ENCODE results near the gene NFATC3. TPM values are rescaled to one million over a fixed set of nuclear protein-coding genes. Genes with fewer than 3 reads are reported as not detected.

Gene NFATC3
- total RNA-seq (ENCODE audit: low replicate concordance), result 34.2 and 43.1 TPM in 2 replicates

DNA sequence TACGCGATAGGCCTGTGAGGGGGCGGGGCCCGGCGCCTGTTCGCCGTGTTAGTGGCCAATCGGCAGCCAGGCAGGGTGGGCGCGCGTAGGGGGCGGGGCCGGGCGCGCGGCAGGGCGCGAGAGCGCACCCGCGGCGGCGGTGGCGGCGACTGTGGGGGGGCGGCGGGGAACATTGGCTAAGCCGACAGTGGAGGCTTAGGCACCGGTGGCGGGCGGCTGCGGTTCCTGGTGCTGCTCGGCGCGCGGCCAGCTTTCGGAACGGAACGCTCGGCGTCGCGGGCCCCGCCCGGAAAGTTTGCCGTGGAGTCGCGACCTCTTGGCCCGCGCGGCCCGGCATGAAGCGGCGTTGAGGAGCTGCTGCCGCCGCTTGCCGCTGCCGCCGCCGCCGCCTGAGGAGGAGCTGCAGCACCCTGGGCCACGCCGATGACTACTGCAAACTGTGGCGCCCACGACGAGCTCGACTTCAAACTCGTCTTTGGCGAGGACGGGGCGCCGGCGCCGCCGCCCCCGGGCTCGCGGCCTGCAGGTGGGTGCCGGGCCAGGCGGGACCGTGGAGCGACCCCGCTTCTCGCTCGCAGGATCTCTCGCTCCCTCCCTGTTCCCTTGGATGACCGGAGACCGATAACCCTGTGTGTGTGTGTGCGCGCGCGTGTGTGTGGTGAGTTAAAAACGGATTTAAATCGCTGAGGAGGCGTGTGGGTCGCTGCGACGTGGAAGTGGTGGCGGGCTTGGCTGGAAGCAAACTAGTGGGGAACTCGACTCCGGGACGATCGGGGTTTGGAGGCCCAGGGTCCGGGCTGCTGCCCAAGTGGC is at the start of gene NFATC3:
Gene NFATC3, plus strand, starts transcription at position 112 of the 813 bp plus-strand sequence. Its CDS starts 312 bp downstream, at position 424.
- H3K4me1 ChIP-seq, result peaks cover 21% of the 10 kb centered on the region
- Mint-ChIP-seq H3K36me3 (no peaks in the 10 kb centered on the region), H3K9me3 (no peaks in the 10 kb centered on the region), H3K4me1 (peaks cover 23% of the 10 kb centered on the region), H3K27me3 (ENCODE audit: insufficient read depth, low read depth) (peaks cover 3% of the 10 kb centered on the region), H3K27ac (peak within 1 kb of the TSS; percentile 98), H3K4me3 (peak within 1 kb of the TSS; percentile 100)
- H3K4me3 ChIP-seq, result peak within 1 kb of the TSS; percentile 98
- peaks cover 38% of the 10 kb centered on the region for H4K20me1 ChIP-seq (ENCODE audit: low read depth)
- TF ChIP-seq, protein P1, sequence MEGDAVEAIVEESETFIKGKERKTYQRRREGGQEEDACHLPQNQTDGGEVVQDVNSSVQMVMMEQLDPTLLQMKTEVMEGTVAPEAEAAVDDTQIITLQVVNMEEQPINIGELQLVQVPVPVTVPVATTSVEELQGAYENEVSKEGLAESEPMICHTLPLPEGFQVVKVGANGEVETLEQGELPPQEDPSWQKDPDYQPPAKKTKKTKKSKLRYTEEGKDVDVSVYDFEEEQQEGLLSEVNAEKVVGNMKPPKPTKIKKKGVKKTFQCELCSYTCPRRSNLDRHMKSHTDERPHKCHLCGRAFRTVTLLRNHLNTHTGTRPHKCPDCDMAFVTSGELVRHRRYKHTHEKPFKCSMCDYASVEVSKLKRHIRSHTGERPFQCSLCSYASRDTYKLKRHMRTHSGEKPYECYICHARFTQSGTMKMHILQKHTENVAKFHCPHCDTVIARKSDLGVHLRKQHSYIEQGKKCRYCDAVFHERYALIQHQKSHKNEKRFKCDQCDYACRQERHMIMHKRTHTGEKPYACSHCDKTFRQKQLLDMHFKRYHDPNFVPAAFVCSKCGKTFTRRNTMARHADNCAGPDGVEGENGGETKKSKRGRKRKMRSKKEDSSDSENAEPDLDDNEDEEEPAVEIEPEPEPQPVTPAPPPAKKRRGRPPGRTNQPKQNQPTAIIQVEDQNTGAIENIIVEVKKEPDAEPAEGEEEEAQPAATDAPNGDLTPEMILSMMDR (IDR thresholded peaks at IDR 0.05), result no peak
- TF ChIP-seq EZH2 (IDR thresholded peaks at IDR 0.05) (no peak), EZH2phosphoT487 (IDR thresholded peaks at IDR 0.05) (no peak)
- peaks cover 30% of the 10 kb centered on the region for H3F3A ChIP-seq (ENCODE audit: low read depth)
- no peaks in the 10 kb centered on the region for H3K27me3 ChIP-seq
- H3K4me2 ChIP-seq, result peak within 1 kb of the TSS; percentile 81
- H3K36me3 ChIP-seq, result no peaks in the 10 kb centered on the region
- H3K27ac ChIP-seq, result peak within 1 kb of the TSS; percentile 87
- peak within 1 kb of the TSS; percentile 55 for H2AFZ ChIP-seq (replicated peaks)
- H3K9ac ChIP-seq, result peak within 1 kb of the TSS; percentile 79
- no peaks in the 10 kb centered on the region for H3K9me3 ChIP-seq (ENCODE audit: low read depth)
- peaks cover 50% of the 10 kb centered on the region for H3K79me2 ChIP-seq (ENCODE audit: low read depth)
- peak; percentile 99 for DNase-seq (ENCODE audit: low spot score)

- H3K27ac Mint-ChIP-seq, result no peak overlapping the region
- no peaks in the 10 kb centered on the region for H3K27me3 Mint-ChIP-seq (ENCODE audit: insufficient read depth, low read depth)
- Histone ChIP-seq H3K9me3 (ENCODE audit: low read depth) (no peaks in the 10 kb centered on the region), H3K4me3 (no peak overlapping the region), H3K27me3 (no peaks in the 10 kb centered on the region), H2AFZ (replicated peaks) (no peak overlapping the region), H3K79me2 (ENCODE audit: low read depth) (no peaks in the 10 kb centered on the region), H3F3A (ENCODE audit: low read depth) (no peaks in the 10 kb centered on the region), H3K4me2 (no peak overlapping the region), H3K27ac (no peak overlapping the region), H4K20me1 (ENCODE audit: low read depth) (peaks cover 5% of the 10 kb centered on the region), H3K36me3 (no peaks in the 10 kb centered on the region), H3K4me1 (no peaks in the 10 kb centered on the region), H3K9ac (peak overlapping the region; percentile 37)
- DNase-seq (ENCODE audit: low spot score), result no peak
- no peak overlapping the region for H3K4me3 Mint-ChIP-seq
- H3K4me1 Mint-ChIP-seq, result no peaks in the 10 kb centered on the region
- TF ChIP-seq, protein P1 (IDR thresholded peaks at IDR 0.05), result no peak
- TF ChIP-seq EZH2 (IDR thresholded peaks at IDR 0.05) (no peak), EZH2phosphoT487 (IDR thresholded peaks at IDR 0.05) (no peak)
- no peaks in the 10 kb centered on the region for H3K9me3 Mint-ChIP-seq
- H3K36me3 Mint-ChIP-seq, result peaks cover 9% of the 10 kb centered on the region
Measured at GRCh38 chr16:68037841-68038597, 47.2 kb upstream of the NFATC3 start.

DNA sequence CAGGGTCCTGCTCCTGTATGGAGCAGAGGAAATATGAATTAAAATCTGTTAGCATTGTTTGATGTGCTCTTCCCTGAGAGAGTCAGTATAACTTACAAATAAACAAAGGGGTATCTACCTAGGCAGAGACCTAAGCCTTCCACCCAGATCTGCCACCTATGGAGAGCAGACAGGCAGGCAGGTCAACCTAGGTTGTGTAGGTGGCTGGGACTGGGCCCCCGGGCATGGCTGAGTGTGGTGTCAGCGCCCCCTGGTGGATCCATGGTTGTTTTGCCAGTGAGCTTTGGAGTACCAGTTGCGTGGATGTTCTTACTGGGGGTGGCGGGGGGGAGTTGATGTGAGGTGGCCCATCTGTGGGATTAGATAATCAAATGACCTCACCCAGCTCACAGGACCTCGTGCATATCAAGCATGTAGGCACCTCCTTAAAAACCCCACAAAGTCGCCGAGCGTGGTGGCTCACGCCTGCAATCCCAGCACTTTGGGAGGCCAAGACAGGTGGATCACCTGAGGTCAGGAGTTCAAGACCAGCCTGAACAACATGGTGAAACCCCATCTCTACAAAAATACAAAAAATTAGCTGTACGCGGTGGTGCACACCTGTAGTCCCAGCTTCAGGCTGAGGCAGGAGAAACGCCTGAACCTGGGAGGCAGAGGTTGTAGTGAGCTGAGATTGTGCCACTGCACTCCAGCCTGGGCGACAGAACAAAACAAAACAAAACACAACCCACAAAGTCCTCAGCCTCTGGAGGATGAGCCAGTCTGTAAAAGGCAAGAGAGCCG is 44.5 kb upstream of the NFATC3 start:
- H3K4me2 ChIP-seq, result no peak overlapping the region
- H3K4me3 ChIP-seq, result no peak overlapping the region
- peaks cover 5% of the 10 kb centered on the region for H4K20me1 ChIP-seq (ENCODE audit: low read depth)
- TF ChIP-seq EZH2 (IDR thresholded peaks at IDR 0.05) (no peak), EZH2phosphoT487 (IDR thresholded peaks at IDR 0.05) (no peak)
- TF ChIP-seq, protein P1 (IDR thresholded peaks at IDR 0.05), result peak; percentile 91
- Mint-ChIP-seq H3K27me3 (ENCODE audit: insufficient read depth, low read depth) (no peaks in the 10 kb centered on the region), H3K9me3 (no peaks in the 10 kb centered on the region), H3K4me1 (no peaks in the 10 kb centered on the region), H3K4me3 (no peak overlapping the region), H3K27ac (no peak overlapping the region), H3K36me3 (peaks cover 11% of the 10 kb centered on the region)
- H3K9ac ChIP-seq, result no peak overlapping the region
- peak; percentile 81 for DNase-seq (ENCODE audit: low spot score)
- H3K27me3 ChIP-seq, result no peaks in the 10 kb centered on the region
- H3K27ac ChIP-seq, result no peak overlapping the region
- H3K4me1 ChIP-seq, result no peaks in the 10 kb centered on the region
- H3K9me3 ChIP-seq (ENCODE audit: low read depth), result no peaks in the 10 kb centered on the region
- no peaks in the 10 kb centered on the region for H3K79me2 ChIP-seq (ENCODE audit: low read depth)
- H3K36me3 ChIP-seq, result no peaks in the 10 kb centered on the region
- H2AFZ ChIP-seq (replicated peaks), result no peak overlapping the region
- H3F3A ChIP-seq (ENCODE audit: low read depth), result no peaks in the 10 kb centered on the region

Measured in neural progenitor cell (in vitro differentiated cells).